HAP-1 (cell line): ENCODE measurements around the gene PLCB3.

ENCODE experiments used
- DNase-seq, 2 experiments: peaks; one replicate each; pipeline ENCODE4 v3.0.0-alpha.2; 2016 to 2020; ENCODE audit warnings: low spot score in 2 of 2
- H3K27me3 ChIP-seq: fragments of 250-450 bp; sonication (Bioruptor Pico); 2 replicates; pipeline ENCODE4 v1.5.1; 2020; ENCODE audit warnings: low read depth, mild to moderate bottlenecking, moderate library complexity
- H3K36me3 ChIP-seq: fragments of 250-450 bp; sonication (Bioruptor Pico); replicated peaks from 2 replicates; pipeline ENCODE4 v1.5.1; 2020; ENCODE audit warnings: mild to moderate bottlenecking
- H3K4me1 ChIP-seq: fragments of 250-450 bp; sonication (Bioruptor Pico); 2 replicates; pipeline ENCODE4 v1.5.1; 2020; ENCODE audit warnings: mild to moderate bottlenecking
- H3K4me3 ChIP-seq: fragments of 250-450 bp; sonication (Bioruptor Pico); 2 replicates; pipeline ENCODE4 v1.5.1; 2020; ENCODE audit warnings: mild to moderate bottlenecking, moderate library complexity
- H3K9me3 ChIP-seq: fragments of 250-450 bp; sonication (Bioruptor Pico); 2 replicates; pipeline ENCODE4 v1.5.1; 2020; ENCODE audit warnings: mild to moderate bottlenecking, moderate library complexity
- in situ Hi-C: fragments of 300-500 bp; cut with MboI; formaldehyde crosslinking; loops from 3 replicates; pipeline ENCODE4 v1.14.3; 2020; ENCODE audit warnings: low sequenced_read_pairs, inconsistent platforms, mixed read lengths

Gene PLCB3

GRCh38 chr11:64211181-64211872 lies 40.0 kb upstream of the PLCB3 start:
- Histone ChIP-seq H3K4me3 (no peak overlapping the region), H3K27me3 (no peaks in the 10 kb centered on the region), H3K4me1 (no peaks in the 10 kb centered on the region), H3K9me3 (no peaks in the 10 kb centered on the region), H3K36me3 (peaks cover 15% of the 10 kb centered on the region)
- in situ Hi-C loops = no loop called here
- DNase-seq = no peak

GRCh38 chr11:64216879-64217278 lies 34.5 kb upstream of the PLCB3 start:
- no peaks in the 10 kb centered on the region for H3K27me3 ChIP-seq
- peaks cover 4% of the 10 kb centered on the region; the same call in 1 of the 2 replicates for H3K36me3 ChIP-seq
- DNase-seq = no peak
- no peaks in the 10 kb centered on the region for H3K4me1 ChIP-seq
- in situ Hi-C loops = no loop called here
- no peak overlapping the region for H3K4me3 ChIP-seq
- H3K9me3 ChIP-seq = no peaks in the 10 kb centered on the region

DNA sequence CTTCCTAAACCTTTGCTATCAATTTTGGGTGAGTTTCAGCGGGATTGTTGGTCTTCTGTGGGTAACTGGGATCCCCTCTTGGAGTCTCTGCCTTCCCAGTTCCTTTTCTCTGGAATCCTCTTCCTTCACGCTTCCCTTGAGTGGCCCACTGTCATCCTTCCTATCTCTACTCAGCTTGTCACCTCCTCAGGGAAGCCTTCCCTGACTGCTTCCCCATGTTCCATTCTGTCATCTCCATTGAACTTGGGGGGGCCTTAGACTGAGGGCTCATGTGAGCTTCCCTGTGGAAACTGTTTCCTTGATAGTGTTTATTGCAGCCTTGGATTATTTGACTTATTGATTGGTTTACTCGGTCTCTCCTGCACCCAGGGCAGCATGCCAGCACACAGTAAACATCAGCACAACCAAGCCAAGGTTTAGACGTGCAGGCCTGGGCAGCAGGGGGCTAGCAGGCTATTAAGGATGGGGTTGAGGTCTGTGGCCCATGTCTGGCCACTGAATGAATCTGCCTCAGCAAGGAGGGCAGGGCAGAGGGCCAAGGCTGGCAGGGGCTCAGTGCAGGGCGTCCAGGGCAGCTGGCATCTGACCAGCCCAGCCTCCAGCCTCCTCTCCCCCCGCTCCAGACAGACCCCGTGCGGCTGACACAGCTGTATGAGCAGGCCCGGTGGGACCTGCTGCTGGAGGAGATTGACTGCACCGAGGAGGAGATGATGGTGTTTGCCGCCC lies 32.5 kb upstream of the PLCB3 start:
- Histone ChIP-seq H3K4me1 (no peaks in the 10 kb centered on the region), H3K27me3 (no peaks in the 10 kb centered on the region), H3K9me3 (no peaks in the 10 kb centered on the region), H3K36me3 (peaks cover 11% of the 10 kb centered on the region), H3K4me3 (no peak overlapping the region)
- in situ Hi-C loops = no loop called here
- no peak for DNase-seq

GRCh38 chr11:64219354-64219684 lies 32.0 kb upstream of the PLCB3 start:
- Histone ChIP-seq H3K27me3 (no peaks in the 10 kb centered on the region), H3K9me3 (no peaks in the 10 kb centered on the region), H3K36me3 (peaks cover 13% of the 10 kb centered on the region), H3K4me3 (no peak overlapping the region), H3K4me1 (no peaks in the 10 kb centered on the region)
- in situ Hi-C loops = no loop called here
- DNase-seq = no peak

- no peaks in the 10 kb centered on the region for H3K27me3 ChIP-seq
- peaks cover 13% of the 10 kb centered on the region for H3K36me3 ChIP-seq
- no peak for DNase-seq
- in situ Hi-C loops = no loop called here
- no peak overlapping the region for H3K4me3 ChIP-seq
- no peaks in the 10 kb centered on the region for H3K9me3 ChIP-seq
- no peaks in the 10 kb centered on the region for H3K4me1 ChIP-seq
These were observed 31.6 kb upstream of the PLCB3 start for GRCh38 chr11:64219755-64220154.

- H3K4me3 ChIP-seq = no peak overlapping the region
- H3K36me3 ChIP-seq = peaks cover 13% of the 10 kb centered on the region
- in situ Hi-C loops = no loop called here
- no peaks in the 10 kb centered on the region for H3K9me3 ChIP-seq
- H3K27me3 ChIP-seq = no peaks in the 10 kb centered on the region
- DNase-seq = no peak
- H3K4me1 ChIP-seq = peaks cover 2% of the 10 kb centered on the region; the same call in 1 of the 2 replicates
These were observed 31.1 kb upstream of the PLCB3 start for GRCh38 chr11:64220271-64220670.

DNA sequence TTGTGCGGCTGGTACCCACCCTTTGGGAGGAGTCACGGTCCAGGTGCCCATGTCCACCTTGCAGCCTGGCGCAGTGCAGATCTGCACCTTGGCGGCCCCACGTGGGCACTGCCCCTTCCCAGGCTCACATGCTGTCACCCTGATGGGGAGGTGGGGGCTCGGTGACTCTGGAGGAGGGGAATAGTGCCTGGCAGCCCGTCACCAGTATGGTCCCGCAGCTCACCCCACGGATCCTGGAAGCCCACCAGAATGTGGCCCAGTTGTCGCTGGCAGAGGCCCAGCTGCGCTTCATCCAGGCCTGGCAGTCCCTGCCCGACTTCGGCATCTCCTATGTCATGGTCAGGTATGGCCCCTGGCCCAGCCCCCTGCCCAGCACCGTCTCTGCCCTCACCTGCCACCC lies 30.5 kb upstream of the PLCB3 start:
- Histone ChIP-seq H3K4me1 (peaks cover 3% of the 10 kb centered on the region; the same call in 1 of the 2 replicates), H3K27me3 (no peaks in the 10 kb centered on the region), H3K36me3 (peaks cover 13% of the 10 kb centered on the region), H3K9me3 (no peaks in the 10 kb centered on the region), H3K4me3 (no peak overlapping the region)
- no peak for DNase-seq
- in situ Hi-C loops = no loop called here

DNA sequence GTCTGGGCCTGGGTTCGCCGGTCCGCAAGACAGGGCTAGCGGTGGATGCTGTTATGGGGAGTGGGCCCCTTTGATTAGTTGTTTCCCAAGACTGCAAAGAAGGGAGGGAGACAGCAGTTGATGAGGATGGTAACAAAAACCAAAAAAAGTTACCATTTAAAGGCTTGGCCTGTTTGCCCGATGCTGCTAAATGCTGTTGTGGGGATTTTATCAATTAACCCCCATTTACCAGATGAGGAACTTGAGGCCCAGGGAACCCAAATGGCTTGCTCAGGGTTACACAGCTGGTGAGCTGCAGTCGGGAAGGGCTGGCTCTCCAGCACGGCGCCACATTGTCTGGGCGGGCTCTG lies 28.7 kb upstream of the PLCB3 start:
- peaks cover 13% of the 10 kb centered on the region for H3K36me3 ChIP-seq
- in situ Hi-C loops = no loop called here
- no peaks in the 10 kb centered on the region for H3K9me3 ChIP-seq
- H3K4me3 ChIP-seq = no peak overlapping the region
- H3K4me1 ChIP-seq = peaks cover 3% of the 10 kb centered on the region; the same call in 1 of the 2 replicates
- DNase-seq = no peak
- H3K27me3 ChIP-seq = no peaks in the 10 kb centered on the region

GRCh38 chr11:64223001-64223651 lies 28.2 kb upstream of the PLCB3 start:
- DNase-seq = no peak
- in situ Hi-C loops = no loop called here
- H3K4me1 ChIP-seq = peaks cover 3% of the 10 kb centered on the region; the same call in 1 of the 2 replicates
- H3K36me3 ChIP-seq = peaks cover 13% of the 10 kb centered on the region
- H3K27me3 ChIP-seq = no peaks in the 10 kb centered on the region
- H3K4me3 ChIP-seq = no peak overlapping the region
- no peaks in the 10 kb centered on the region for H3K9me3 ChIP-seq

- H3K4me3 ChIP-seq = no peak overlapping the region
These were observed 27.0 kb upstream of the PLCB3 start for GRCh38 chr11:64224151-64224890.

DNA sequence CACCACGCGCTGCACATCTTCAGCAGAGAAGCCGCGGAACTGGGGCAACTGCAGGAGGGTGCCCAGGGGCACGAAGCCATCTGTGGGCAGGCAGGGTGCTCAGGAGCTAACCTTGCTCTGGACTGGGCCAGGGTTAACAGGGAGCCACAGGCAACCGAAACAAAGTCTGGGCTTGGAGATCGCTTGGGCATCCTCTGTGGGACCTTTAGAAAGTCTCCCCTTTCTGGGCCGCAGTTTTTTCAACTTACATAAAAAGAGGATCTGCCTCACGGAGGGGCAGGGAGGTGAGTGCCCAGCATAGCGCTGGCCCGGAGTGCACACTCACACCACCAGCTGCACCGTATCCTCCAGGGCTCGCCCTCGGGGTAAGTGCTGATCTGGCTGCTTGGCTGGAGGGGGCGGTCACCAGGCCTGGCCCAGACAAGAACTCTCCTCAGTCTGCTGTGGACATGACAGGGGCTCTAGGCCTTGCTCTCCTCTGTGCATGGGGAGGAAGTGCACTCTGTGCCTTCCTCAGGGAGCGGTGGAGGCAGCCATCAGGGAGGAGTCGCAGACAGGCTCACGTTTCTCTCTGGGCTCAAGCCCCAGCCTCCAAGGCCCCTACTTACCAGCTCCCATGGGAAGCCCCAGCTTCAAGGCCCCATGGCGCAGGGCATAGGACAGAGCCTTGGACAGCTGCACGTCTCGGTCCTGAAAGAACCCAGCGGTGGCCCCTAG lies 26.3 kb upstream of the PLCB3 start:
- Histone ChIP-seq H3K9me3 (no peaks in the 10 kb centered on the region), H3K36me3 (peaks cover 13% of the 10 kb centered on the region), H3K4me3 (peak overlapping the region; percentile 79), H3K4me1 (peaks cover 6% of the 10 kb centered on the region; the same call in 1 of the 2 replicates), H3K27me3 (no peaks in the 10 kb centered on the region)
- in situ Hi-C loops = no loop called here
- DNase-seq = no peak

More at GRCh38 chr11:64224151-64224890, 27.0 kb upstream of the PLCB3 start:
- Histone ChIP-seq H3K4me1 (peaks cover 3% of the 10 kb centered on the region; the same call in 1 of the 2 replicates), H3K27me3 (no peaks in the 10 kb centered on the region), H3K9me3 (no peaks in the 10 kb centered on the region), H3K36me3 (peaks cover 13% of the 10 kb centered on the region)
- in situ Hi-C loops = no loop called here
- DNase-seq = no peak

DNA sequence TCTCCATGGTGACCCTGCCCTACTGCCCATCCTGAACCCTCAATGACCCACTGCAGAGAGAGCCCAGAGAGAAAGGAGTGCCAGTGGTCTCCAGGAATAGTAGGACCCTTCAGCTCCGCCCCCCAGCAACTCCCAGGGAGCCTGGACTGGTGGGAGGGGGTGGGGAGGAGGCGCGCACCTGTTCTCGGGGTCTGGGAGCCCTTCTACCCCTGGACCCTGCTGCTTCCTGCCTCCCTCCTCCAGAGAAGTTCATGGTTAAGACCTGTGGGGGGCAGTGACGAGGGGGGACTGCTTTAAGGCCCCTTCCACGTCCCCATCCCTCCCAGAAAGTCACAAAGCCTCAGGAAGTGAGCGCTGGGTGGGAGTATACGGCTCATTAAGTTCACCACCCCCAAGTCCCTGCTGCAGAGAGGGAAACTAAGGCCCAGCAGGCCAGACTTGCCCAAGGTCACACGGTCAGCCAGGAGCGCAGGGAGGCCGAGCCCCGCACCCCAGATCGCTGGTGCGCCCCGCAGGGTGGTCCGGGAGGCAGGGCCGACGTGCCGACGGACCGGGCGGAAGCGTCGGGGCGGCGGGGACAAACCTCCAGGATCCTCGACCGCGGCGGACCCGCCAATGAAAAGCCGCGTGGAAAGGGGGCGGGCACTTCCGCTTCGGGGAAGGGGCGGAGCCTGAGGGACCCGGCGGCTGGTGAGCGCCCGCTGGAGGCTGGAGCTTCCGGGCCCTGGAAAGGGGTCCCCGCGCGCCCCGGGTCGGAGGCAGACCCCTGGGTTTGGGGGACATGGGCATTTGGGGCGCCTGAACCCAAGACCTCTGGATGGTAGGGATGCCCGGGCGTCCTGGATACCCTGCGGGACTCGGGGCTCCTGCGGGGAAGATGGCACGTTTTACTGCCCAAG lies 25.5 kb upstream of the PLCB3 start, which contains the start of the genes NUDT22 and TRPT1:
Gene NUDT22 (plus strand): TSS at position 667 of the 899 bp plus-strand sequence. CDS start 379 bp downstream, outside the sequence.
Gene TRPT1 (minus strand): TSS at position 579 of the 899 bp plus-strand sequence. CDS start 326 bp downstream, at position 253.
- peak; percentile 86 to 95 for DNase-seq
- peak within 1 kb of the TSS; percentile 79 for H3K4me3 ChIP-seq
- in situ Hi-C loops = no loop called here
- H3K4me1 ChIP-seq = peaks cover 6% of the 10 kb centered on the region; the same call in 1 of the 2 replicates
- peaks cover 13% of the 10 kb centered on the region for H3K36me3 ChIP-seq
- H3K9me3 ChIP-seq = no peaks in the 10 kb centered on the region
- H3K27me3 ChIP-seq = no peaks in the 10 kb centered on the region
